HEK293 (cell line): ENCODE measurements around the gene NLRP4.

Experiments used
- EGR2 ChIP-seq: fragments of 450-650 bp; formaldehyde crosslinking; IDR thresholded peaks from 2 replicates; pipeline ENCODE4 v1.5.1; 2016; ENCODE audit warnings: low read depth, missing biosample characterization, missing genetic modification characterization
- ZBTB20 ChIP-seq: fragments of 450-650 bp; formaldehyde crosslinking; IDR thresholded peaks from 2 replicates; pipeline ENCODE4 v1.5.1; 2016; ENCODE audit warnings: missing biosample characterization, missing genetic modification characterization
- ZBTB6 ChIP-seq: fragments of 450-650 bp; formaldehyde crosslinking; IDR thresholded peaks from 2 replicates; pipeline ENCODE4 v1.5.1; 2017; ENCODE audit warnings: missing biosample characterization, missing genetic modification characterization
- ZNF121 ChIP-seq: fragments of 450-650 bp; formaldehyde crosslinking; IDR thresholded peaks from 2 replicates; pipeline ENCODE4 v1.5.1; 2016; ENCODE audit warnings: missing biosample characterization, missing genetic modification characterization
- ZNF302 ChIP-seq: fragments of 450-650 bp; formaldehyde crosslinking; IDR thresholded peaks from 2 replicates; pipeline ENCODE4 v1.5.1; 2016; ENCODE audit warnings: missing biosample characterization, missing genetic modification characterization, low read depth
- ZNF776 ChIP-seq: fragments of 450-650 bp; formaldehyde crosslinking; IDR thresholded peaks from 2 replicates; pipeline ENCODE4 v1.5.0; 2017; ENCODE audit warnings: missing biosample characterization, missing genetic modification characterization, borderline replicate concordance
- ZNF777 ChIP-seq: fragments of 450-650 bp; formaldehyde crosslinking; IDR thresholded peaks from 2 replicates; pipeline ENCODE4 v1.5.1; 2017; ENCODE audit warnings: missing biosample characterization, missing genetic modification characterization, borderline replicate concordance
- TF ChIP-seq, protein P1 (sequence below): fragments of 450-650 bp; formaldehyde crosslinking; IDR thresholded peaks from 2 replicates; pipeline ENCODE4 v1.5.1; 2016; ENCODE audit warnings: missing biosample characterization, missing genetic modification characterization

DNA sequence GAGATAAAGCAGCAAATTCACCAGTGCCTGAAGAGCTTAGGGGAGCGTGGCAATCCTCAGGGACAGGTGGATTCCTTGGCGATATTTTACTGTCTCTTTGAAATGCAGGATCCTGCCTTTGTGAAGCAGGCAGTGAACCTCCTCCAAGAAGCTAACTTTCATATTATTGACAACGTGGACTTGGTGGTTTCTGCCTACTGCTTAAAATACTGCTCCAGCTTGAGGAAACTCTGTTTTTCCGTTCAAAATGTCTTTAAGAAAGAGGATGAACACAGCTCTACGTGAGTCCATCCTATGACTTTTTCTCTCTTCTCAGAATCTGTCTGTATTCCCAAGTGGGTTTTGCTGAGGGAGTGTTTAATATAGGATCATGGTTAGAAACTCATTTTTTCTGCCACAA, 22.6 kb downstream of the NLRP4 start:
- no peak for TF ChIP-seq ZBTB6 (tag by site-specific recombination)
- no peak for TF ChIP-seq ZNF121 (tag by site-specific recombination)
- no peak for TF ChIP-seq ZNF776 (tag by site-specific recombination)
- TF ChIP-seq, protein P1, sequence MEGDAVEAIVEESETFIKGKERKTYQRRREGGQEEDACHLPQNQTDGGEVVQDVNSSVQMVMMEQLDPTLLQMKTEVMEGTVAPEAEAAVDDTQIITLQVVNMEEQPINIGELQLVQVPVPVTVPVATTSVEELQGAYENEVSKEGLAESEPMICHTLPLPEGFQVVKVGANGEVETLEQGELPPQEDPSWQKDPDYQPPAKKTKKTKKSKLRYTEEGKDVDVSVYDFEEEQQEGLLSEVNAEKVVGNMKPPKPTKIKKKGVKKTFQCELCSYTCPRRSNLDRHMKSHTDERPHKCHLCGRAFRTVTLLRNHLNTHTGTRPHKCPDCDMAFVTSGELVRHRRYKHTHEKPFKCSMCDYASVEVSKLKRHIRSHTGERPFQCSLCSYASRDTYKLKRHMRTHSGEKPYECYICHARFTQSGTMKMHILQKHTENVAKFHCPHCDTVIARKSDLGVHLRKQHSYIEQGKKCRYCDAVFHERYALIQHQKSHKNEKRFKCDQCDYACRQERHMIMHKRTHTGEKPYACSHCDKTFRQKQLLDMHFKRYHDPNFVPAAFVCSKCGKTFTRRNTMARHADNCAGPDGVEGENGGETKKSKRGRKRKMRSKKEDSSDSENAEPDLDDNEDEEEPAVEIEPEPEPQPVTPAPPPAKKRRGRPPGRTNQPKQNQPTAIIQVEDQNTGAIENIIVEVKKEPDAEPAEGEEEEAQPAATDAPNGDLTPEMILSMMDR (tag by site-specific recombination) = no peak
- TF ChIP-seq EGR2 (tag by site-specific recombination) = no peak
- TF ChIP-seq ZBTB20 (tag by site-specific recombination) = no peak
- TF ChIP-seq ZNF302 (tag by site-specific recombination) = no peak
- no peak for TF ChIP-seq ZNF777 (tag by site-specific recombination)
